Measurements from ENCODE around the gene PMM2. TPM values are rescaled to one million over a fixed set of nuclear protein-coding genes. Genes with fewer than 3 reads are reported as not detected.
"Not testable (repeated sequence)": the region's sequence is repeated elsewhere in the genome, so short reads cannot be mapped to it uniquely, and the experiment has no call there.

Gene PMM2
- total and polyA plus RNA-seq, 2 donors (not counting 3 experiments of a cell fraction or from before 2014, with no cell fraction given) = 29.0 to 61.3 TPM

DNA sequence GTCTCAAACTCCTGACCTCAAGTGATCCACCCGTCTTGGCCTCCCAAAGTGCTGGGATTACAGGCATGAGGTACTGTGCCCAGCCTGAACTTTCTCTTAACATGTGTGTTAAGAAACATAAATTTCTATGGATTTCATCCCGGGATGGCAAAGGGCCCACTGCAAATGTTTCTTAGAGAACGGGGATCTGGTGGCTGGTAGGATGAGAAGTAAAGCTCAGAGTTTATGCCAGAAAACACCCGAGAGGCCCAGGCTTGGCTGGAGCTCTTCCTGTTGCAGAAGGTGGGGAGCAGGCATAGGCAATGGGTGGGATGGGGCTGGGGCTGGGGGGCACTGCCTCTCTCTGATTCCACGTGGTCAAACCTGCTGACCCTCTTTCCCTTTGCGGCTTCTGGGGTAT, 76.7 kb downstream of the PMM2 start:
- Histone ChIP-seq H3K79me2 (ENCODE audit: control insufficient read depth, insufficient read depth, low read length) (no peaks in the 10 kb centered on the region), H3K27ac (ENCODE audit: insufficient read depth, low read depth, low read length) (no peak overlapping the region), H3K9me1 (replicated peaks; ENCODE audit: control insufficient read depth, extremely low read depth, insufficient read depth, low read length) (no peaks in the 10 kb centered on the region), H3K27me3 (ENCODE audit: control insufficient read depth in 2 of 2, insufficient read depth in 2 of 2, low read length in 2 of 2) (peaks cover 0 to 2% of the 10 kb centered on the region in 2 experiments), H3K4me2 (ENCODE audit: insufficient read depth, low read length) (no peak overlapping the region), H4K20me1 (replicated peaks; ENCODE audit: control insufficient read depth, extremely low read depth, insufficient read depth, low read length) (no peaks in the 10 kb centered on the region), H3K4me1 (ENCODE audit: control insufficient read depth, extremely low read depth, insufficient read depth, low read length) (peaks cover 8% of the 10 kb centered on the region), H3K4me3 (replicated peaks in 1 of 3; ENCODE audit: insufficient read depth in 1 of 3, low read depth in 1 of 3, low read length in 3 of 3) (no peak overlapping the region), H3K36me3 (ENCODE audit: control insufficient read depth in 2 of 2, extremely low read depth in 1 of 2, insufficient read depth in 2 of 2, low read length in 2 of 2) (no peaks in the 10 kb centered on the region), H3K9me3 (replicated peaks; ENCODE audit: control insufficient read depth, insufficient read depth, low read length) (no peaks in the 10 kb centered on the region), H3K9ac (replicated peaks; ENCODE audit: extremely low read depth, insufficient read depth, low read length) (no peak overlapping the region), H2AFZ (ENCODE audit: low read depth, low read length) (no peak overlapping the region)
- CTCF ChIA-PET = interaction anchor here (0.7 to 1.3 kb wide), 7 partner anchors 21 to 226 kb away, joined by 3 to 4 read pairs (median 3); no protein-coding TSS in a partner anchor
- no peak for FAIRE-seq
- DNase-seq (ENCODE audit: low read depth, low spot score) = no peak
- dilution Hi-C loops (cut with MboI; ENCODE audit: extremely low pct_ligation_motif_present, low sequenced_read_pairs) = no loop called here
- BruUV-seq (replicated peaks) = no TSS peak
- POLR2A ChIA-PET = interaction anchor here (0.6 kb wide), 1 partner anchor 21 kb away, joined by 3 read pairs; no protein-coding TSS in a partner anchor
- intact Hi-C loops (cut with micrococcal nuclease) = no loop called here
- no peak for TF ChIP-seq GATA2 (IDR thresholded peaks at IDR 0.05; ENCODE audit: insufficient read depth, insufficient read length, low read depth, low read length)
- TF ChIP-seq, protein P1, sequence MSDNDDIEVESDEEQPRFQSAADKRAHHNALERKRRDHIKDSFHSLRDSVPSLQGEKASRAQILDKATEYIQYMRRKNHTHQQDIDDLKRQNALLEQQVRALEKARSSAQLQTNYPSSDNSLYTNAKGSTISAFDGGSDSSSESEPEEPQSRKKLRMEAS (IDR thresholded peaks at IDR 0.05; ENCODE audit: insufficient read depth, insufficient read length) = no peak

DNA sequence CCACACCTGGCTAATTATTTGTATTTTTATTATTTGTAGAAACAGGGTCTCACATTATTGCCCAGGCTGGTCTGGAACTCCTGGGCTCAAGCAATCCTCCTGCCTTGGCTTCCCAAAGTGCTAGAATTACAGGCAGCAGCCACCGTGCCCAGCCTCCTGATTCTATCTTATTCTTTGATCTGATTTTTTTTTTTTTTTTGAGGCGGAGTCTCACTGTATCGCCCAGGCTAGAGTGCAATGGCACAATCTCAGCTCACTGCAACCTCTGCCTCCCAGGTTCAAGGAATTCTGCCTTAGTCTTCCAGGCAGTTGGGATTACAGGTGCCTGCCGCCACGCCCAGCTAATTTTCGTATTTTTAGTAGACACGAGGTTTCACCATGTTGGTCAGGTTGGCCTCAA, 77.7 kb downstream of the PMM2 start:
- H3K27me3 ChIP-seq (ENCODE audit: control insufficient read depth in 2 of 2, insufficient read depth in 2 of 2, low read length in 2 of 2); POLR2A ChIA-PET; H3K9me1 ChIP-seq (replicated peaks; ENCODE audit: control insufficient read depth, extremely low read depth, insufficient read depth, low read length); H3K4me2 ChIP-seq (ENCODE audit: insufficient read depth, low read length); FAIRE-seq; H3K36me3 ChIP-seq (ENCODE audit: control insufficient read depth in 2 of 2, extremely low read depth in 1 of 2, insufficient read depth in 2 of 2, low read length in 2 of 2); H3K4me3 ChIP-seq (replicated peaks in 1 of 3; ENCODE audit: insufficient read depth in 1 of 3, low read depth in 1 of 3, low read length in 3 of 3); H3K27ac ChIP-seq (ENCODE audit: insufficient read depth, low read depth, low read length); H4K20me1 ChIP-seq (replicated peaks; ENCODE audit: control insufficient read depth, extremely low read depth, insufficient read depth, low read length); DNase-seq (ENCODE audit: low read depth, low spot score); dilution Hi-C loops (cut with MboI; ENCODE audit: extremely low pct_ligation_motif_present, low sequenced_read_pairs); H3K9me3 ChIP-seq (replicated peaks; ENCODE audit: control insufficient read depth, insufficient read depth, low read length); CTCF ChIA-PET; H3K9ac ChIP-seq (replicated peaks; ENCODE audit: extremely low read depth, insufficient read depth, low read length); H3K79me2 ChIP-seq (ENCODE audit: control insufficient read depth, insufficient read depth, low read length); intact Hi-C loops (cut with micrococcal nuclease); H2AFZ ChIP-seq (ENCODE audit: low read depth, low read length); BruUV-seq (replicated peaks); H3K4me1 ChIP-seq (ENCODE audit: control insufficient read depth, extremely low read depth, insufficient read depth, low read length): not testable (repeated sequence)
